ENCODE results near the gene NFATC2. TPM values are rescaled to one million over a fixed set of nuclear protein-coding genes. Genes with fewer than 3 reads are reported as not detected.

NFATC2 gene
- total RNA-seq, 1 experiment from 2014 or later: 5.0 TPM

GRCh38 chr20:51583073-51583472 lies 40.6 kb upstream of the NFATC2 start (continued):
- no peak for TF ChIP-seq REST (IDR thresholded peaks at IDR 0.05; ENCODE audit: low read depth)

- ATAC-seq: no peak
Observed at GRCh38 chr20:51581571-51581970, 39.1 kb upstream of the NFATC2 start.

GRCh38 chr20:51579137-51579536 lies 36.6 kb upstream of the NFATC2 start:
- ChIA-PET CTCF (no interaction called here), POLR2A (no interaction called here)
- TF ChIP-seq JUND (IDR thresholded peaks at IDR 0.05) (no peak), ZBTB33 (IDR thresholded peaks at IDR 0.05; ENCODE audit: extremely low read depth, insufficient replicate concordance, low read length) (no peak), SP1 (IDR thresholded peaks at IDR 0.05; ENCODE audit: low read depth) (no peak), FOSL1 (IDR thresholded peaks at IDR 0.05; ENCODE audit: low read depth) (no peak), POLR2A (IDR thresholded peaks at IDR 0.05; ENCODE audit: borderline replicate concordance, extremely low read depth, insufficient read depth, insufficient read length) (no peak), ELF1 (IDR thresholded peaks at IDR 0.05; ENCODE audit: borderline replicate concordance, low read depth) (no peak), CTCF (IDR thresholded peaks at IDR 0.05 in 2 of 3, conservative IDR thresholded peaks at IDR 0.05 in 1 of 3; ENCODE audit: borderline replicate concordance in 1 of 3, insufficient read depth in 1 of 3, low read depth in 2 of 3, low read length in 2 of 3) (no peak), POLR2AphosphoS5 (IDR thresholded peaks at IDR 0.05; ENCODE audit: low read depth, low read length) (no peak), CEBPB (IDR thresholded peaks at IDR 0.05; ENCODE audit: low read depth) (no peak)

More at GRCh38 chr20:51581571-51581970, 39.1 kb upstream of the NFATC2 start:
- no peak for DNase-seq (ENCODE audit: low read depth, low spot score)
- no peaks in the 10 kb centered on the region for H3K79me2 ChIP-seq (ENCODE audit: insufficient read depth, low read length)
- H3K4me1 ChIP-seq (ENCODE audit: control insufficient read depth in 1 of 2, insufficient read depth in 2 of 2, low read length in 2 of 2): peaks cover 6 to 18% of the 10 kb centered on the region in 2 experiments; a peak in 3 of 4 replicates
- ChIA-PET RAD21 (ENCODE audit: low non-redundant PET in 1 of 2, low total read pairs in 2 of 2, uncharacterized antibody in 2 of 2, unreplicated experiment in 2 of 2) (no interaction called here), CTCF (no interaction called here), POLR2A (no interaction called here)
- intact Hi-C loops (cut with micrococcal nuclease): no loop called here
- TF ChIP-seq SIN3A (IDR thresholded peaks at IDR 0.05; ENCODE audit: low read depth): no peak
- TF ChIP-seq JUND (IDR thresholded peaks at IDR 0.05): no peak
- no peak for TF ChIP-seq RAD21 (IDR thresholded peaks at IDR 0.05; ENCODE audit: low read depth)
- no peak for TF ChIP-seq SRF (IDR thresholded peaks at IDR 0.05; ENCODE audit: low read depth)
- no peak for TF ChIP-seq SP1 (IDR thresholded peaks at IDR 0.05; ENCODE audit: low read depth)
- no peak for TF ChIP-seq ZFX (IDR thresholded peaks at IDR 0.05)
- no peaks in the 10 kb centered on the region for H3K9me2 ChIP-seq (ENCODE audit: insufficient read depth)
- H3K9me3 ChIP-seq (ENCODE audit: control insufficient read depth in 1 of 2, insufficient read depth in 1 of 2, low read depth in 1 of 2, low read length in 2 of 2): no peaks in the 10 kb centered on the region
- no peak overlapping the region for H2AFZ ChIP-seq (ENCODE audit: low read depth, low read length, poor library complexity, severe bottlenecking)
- no peak overlapping the region for H3K4me2 ChIP-seq (ENCODE audit: low read length)
- no TSS peak for BruUV-seq (replicated peaks)
- H3K27ac ChIP-seq (ENCODE audit: low read depth, low read length): no peak overlapping the region
- no peak overlapping the region for H3K9ac ChIP-seq (ENCODE audit: low read length)
- H3K4me3 ChIP-seq (replicated peaks in 1 of 2; ENCODE audit: low read depth in 1 of 2, low read length in 2 of 2): no peak overlapping the region
- no peaks in the 10 kb centered on the region for H3K36me3 ChIP-seq (ENCODE audit: control insufficient read depth in 1 of 2, insufficient read depth in 2 of 2, low read length in 2 of 2)
- H4K20me1 ChIP-seq (ENCODE audit: insufficient read depth): no peaks in the 10 kb centered on the region
- H3K27me3 ChIP-seq (ENCODE audit: insufficient read depth, low read length): no peaks in the 10 kb centered on the region

More at GRCh38 chr20:51579137-51579536, 36.6 kb upstream of the NFATC2 start:
- Histone ChIP-seq H3K9me3 (ENCODE audit: control insufficient read depth in 1 of 2, insufficient read depth in 1 of 2, low read depth in 1 of 2, low read length in 2 of 2) (no peaks in the 10 kb centered on the region; a peak in 1 of 4 replicates), H2AFZ (ENCODE audit: low read depth, low read length, poor library complexity, severe bottlenecking) (no peak overlapping the region), H3K4me2 (ENCODE audit: low read length) (no peak overlapping the region), H3K4me1 (ENCODE audit: control insufficient read depth in 1 of 2, insufficient read depth in 2 of 2, low read length in 2 of 2) (no peaks in the 10 kb centered on the region), H3K4me3 (replicated peaks in 1 of 2; ENCODE audit: low read depth in 1 of 2, low read length in 2 of 2) (no peak overlapping the region), H3K27me3 (ENCODE audit: insufficient read depth, low read length) (no peaks in the 10 kb centered on the region), H3K9me2 (ENCODE audit: insufficient read depth) (no peaks in the 10 kb centered on the region), H3K9ac (ENCODE audit: low read length) (no peak overlapping the region), H3K79me2 (ENCODE audit: insufficient read depth, low read length) (no peaks in the 10 kb centered on the region), H4K20me1 (ENCODE audit: insufficient read depth) (no peaks in the 10 kb centered on the region), H3K27ac (ENCODE audit: low read depth, low read length) (no peak overlapping the region), H3K36me3 (ENCODE audit: control insufficient read depth in 1 of 2, insufficient read depth in 2 of 2, low read length in 2 of 2) (no peaks in the 10 kb centered on the region)
- BruUV-seq (replicated peaks): no TSS peak
- RAD21 ChIA-PET (ENCODE audit: low non-redundant PET in 1 of 2, low total read pairs in 2 of 2, uncharacterized antibody in 2 of 2, unreplicated experiment in 2 of 2): no interaction called here
- intact Hi-C loops (cut with micrococcal nuclease): no loop called here
- no peak for DNase-seq (ENCODE audit: low read depth, low spot score)
- ATAC-seq: no peak

Measured in HCT116 (cell line).